HG03108 (cell line): Measurements from ENCODE around the gene APOE.
"Not testable (repeated sequence)": the region's sequence is repeated elsewhere in the genome, so short reads cannot be mapped to it uniquely, and the experiment has no call there.

Experiments used
- ATAC-seq: cut with Tn5 transposase; IDR thresholded peaks from one replicate; pipeline ENCODE4 v1.9.1; 2021; ENCODE audit warnings: moderate library complexity; ENCODE audit not compliant: unreplicated experiment

The APOE gene

DNA sequence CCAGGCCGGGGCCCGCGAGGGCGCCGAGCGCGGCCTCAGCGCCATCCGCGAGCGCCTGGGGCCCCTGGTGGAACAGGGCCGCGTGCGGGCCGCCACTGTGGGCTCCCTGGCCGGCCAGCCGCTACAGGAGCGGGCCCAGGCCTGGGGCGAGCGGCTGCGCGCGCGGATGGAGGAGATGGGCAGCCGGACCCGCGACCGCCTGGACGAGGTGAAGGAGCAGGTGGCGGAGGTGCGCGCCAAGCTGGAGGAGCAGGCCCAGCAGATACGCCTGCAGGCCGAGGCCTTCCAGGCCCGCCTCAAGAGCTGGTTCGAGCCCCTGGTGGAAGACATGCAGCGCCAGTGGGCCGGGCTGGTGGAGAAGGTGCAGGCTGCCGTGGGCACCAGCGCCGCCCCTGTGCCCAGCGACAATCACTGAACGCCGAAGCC lies 3.3 kb downstream of the APOE start:
- no peak for ATAC-seq

GRCh38 chr19:44909775-44910174 lies 4.2 kb downstream of the APOE start:
- no peak for ATAC-seq

DNA sequence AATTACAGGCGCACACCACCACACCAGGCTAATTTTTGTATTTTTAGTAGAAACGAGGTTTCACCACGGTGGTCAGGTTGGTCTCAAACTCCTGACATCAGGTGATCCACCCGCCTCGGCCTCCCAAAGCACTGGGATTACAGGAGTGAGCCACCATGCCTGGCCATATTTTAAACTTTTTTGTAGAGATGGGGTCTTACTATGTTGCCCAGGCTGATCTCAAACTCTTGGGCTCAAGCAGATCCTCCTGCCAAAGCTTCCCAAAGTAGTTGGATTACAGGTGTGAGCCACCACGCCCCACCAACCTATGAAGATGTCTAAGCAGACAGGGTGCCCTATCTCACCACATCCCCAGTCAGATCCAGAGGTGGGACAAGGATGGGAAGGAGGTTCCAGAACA lies 6.3 kb downstream of the APOE start:
- not testable (repeated sequence) for ATAC-seq

DNA sequence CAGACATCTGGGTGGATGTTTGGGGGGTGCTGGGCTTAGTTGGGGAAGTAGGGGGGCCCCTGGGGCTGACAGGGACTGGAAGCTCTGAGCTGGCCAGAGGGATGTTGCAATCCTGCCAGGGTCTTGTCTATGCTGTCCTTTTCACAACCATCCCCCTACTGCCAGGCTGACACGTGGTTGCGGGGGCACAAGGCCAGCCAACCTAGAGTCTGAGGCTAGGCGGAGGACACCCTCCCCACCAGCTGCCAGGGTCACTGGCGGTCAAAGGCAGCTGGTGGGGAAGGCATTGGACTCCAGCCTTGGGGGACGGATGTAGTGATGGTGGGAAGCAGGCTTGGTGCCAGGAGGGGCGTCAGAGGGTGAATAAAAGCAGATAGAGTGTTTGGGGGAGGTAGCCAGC lies 7.3 kb downstream of the APOE start:
- no peak for ATAC-seq

DNA sequence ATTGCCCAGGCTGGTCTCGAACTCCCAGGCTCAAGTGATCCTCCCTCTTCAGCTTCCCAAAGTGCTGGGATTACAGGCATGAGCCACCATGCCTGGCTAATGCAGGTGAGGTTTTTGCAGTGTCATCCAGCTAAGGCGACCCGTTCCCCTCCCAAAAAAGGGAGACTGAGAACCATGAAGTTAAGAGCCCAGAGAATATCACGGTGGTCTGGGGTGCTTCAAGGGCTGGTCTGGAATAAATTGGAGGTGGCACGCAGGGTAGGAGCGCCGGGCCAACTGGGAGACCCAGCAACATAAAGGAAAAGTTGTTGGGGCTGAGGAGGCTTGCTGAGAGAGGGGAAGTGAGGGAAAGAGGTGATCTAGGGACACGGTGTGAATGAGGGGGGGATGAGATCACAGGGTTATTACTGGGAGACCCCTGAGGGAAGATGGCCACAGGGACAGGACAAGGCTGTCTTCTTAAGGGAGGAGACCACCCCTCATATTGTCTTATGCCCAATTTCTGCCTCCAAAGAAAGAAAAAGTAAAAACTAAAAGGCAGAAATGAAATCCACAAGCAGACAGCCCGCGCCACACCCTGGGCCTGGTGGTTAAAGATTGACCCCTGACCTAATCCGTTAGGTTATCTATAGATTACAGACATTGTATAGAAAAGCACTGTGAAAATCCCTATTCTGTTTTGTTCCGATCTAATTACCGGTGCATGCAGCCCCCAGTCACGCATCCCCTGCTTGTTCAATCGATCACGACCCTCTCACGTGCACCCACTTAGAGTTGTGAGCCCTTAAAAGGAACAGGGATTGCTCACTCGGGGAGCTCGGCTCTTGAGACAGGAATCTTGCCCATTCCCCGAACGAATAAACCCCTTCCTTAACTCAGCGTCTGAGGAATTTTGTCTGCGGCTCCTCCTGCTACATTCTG lies 8.2 kb downstream of the APOE start:
- not testable (repeated sequence) for ATAC-seq

DNA sequence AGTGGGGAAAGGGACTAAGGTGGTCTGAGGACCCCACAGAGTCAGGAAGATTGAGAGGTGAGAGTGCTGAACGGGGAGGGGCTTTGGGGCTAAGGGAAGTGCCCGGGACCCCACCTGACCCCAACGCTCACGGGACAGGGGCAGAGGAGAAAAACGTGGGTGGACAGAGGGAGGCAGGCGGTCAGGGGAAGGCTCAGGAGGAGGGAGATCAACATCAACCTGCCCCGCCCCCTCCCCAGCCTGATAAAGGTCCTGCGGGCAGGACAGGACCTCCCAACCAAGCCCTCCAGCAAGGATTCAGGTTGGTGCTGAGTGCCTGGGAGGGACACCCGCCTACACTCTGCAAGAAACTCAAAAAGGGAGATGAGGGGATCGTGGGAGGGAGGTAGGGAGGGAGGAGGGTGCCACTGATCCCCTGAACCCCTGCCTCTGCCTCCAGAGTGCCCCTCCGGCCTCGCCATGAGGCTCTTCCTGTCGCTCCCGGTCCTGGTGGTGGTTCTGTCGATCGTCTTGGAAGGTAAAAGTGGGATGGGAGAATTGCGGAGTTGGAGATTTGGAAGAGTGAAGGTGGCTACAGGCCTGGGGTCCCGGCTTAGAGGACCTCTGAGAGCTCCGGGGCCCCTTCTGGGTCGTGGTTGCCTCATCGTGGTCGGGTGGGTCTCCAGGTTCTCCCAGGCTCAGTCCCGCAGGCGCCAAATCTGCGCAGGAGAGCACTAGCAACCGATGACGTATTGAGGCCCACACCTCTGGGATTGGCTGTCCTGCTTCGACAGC lies 9.0 kb downstream of the APOE start, which contains the start of gene APOC1:
Gene APOC1 (plus strand): TSS at position 176 of the 774 bp plus-strand sequence. CDS start 284 bp downstream, at position 460.
- ATAC-seq, result peak; percentile 94

DNA sequence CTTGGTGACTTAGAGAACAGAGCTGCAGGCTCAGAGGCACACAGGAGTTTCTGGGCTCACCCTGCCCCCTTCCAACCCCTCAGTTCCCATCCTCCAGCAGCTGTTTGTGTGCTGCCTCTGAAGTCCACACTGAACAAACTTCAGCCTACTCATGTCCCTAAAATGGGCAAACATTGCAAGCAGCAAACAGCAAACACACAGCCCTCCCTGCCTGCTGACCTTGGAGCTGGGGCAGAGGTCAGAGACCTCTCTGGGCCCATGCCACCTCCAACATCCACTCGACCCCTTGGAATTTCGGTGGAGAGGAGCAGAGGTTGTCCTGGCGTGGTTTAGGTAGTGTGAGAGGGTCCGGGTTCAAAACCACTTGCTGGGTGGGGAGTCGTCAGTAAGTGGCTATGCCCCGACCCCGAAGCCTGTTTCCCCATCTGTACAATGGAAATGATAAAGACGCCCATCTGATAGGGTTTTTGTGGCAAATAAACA lies 18.7 kb downstream of the APOE start:
- ATAC-seq, result no peak

GRCh38 chr19:44925114-44925891 lies 19.7 kb downstream of the APOE start:
- ATAC-seq, result no peak

DNA sequence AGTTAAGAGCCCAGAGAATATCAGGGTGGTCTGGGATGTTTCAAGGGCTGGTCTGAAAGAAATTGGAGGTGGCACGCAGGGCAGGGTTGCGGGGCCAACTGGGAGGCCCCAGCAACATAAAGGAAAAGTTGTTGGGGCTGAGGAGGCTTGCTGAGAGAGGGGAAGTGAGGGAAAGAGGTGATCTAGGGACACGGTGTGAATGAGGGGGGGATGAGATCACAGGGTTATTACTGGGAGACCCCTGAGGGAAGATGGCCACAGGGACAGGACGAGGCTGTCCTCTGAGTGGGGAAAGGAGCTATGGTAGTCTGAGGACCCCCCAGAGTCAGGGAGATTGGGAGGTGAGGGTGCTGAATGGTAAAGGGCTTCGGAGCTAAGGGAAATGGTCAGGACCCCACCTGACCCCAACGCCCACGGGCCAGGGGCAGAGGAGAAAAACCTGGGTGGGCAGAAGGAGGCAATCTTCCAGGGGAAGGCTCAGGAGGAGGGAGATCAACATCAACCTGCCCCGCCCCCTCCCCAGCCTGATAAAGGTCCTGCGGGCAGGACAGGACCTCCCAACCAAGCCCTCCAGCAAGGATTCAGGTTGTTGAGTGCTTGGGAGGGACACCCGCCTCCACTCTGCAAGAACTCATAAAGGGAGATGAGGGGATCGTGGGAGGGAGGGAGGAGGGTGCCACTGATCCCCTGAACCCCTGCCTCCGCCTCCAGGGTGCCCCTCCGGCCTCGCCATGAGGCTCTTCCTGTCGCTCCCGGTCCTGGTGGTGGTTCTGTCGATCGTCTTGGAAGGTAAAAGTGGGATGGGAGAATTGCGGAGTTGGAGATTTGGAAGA lies 20.9 kb downstream of the APOE start:
- ATAC-seq, result not testable (repeated sequence)

GRCh38 chr19:44927746-44928145 lies 22.1 kb downstream of the APOE start:
- no peak for ATAC-seq

- no peak for ATAC-seq
Observed at GRCh38 chr19:44930088-44930487, 24.5 kb downstream of the APOE start.

DNA sequence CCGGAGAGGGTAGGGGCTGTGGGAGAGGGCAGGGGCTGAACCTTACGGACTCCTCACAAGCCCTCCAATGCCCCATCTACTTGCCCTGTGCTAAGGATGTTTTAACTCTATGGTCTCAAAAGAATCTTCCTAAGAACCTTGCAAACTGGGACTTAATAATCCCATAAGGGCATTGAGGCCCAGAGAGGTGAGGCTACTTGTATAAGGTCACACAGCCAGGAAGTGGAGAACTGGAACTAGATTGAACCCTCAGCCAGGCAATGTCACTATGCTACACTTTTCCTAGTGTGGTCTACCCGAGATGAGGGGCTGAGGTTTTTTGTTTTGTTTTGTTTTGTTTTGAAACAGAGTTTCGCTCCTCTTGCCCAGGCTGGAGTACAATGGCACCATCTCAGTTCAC lies 25.9 kb downstream of the APOE start:
- no peak for ATAC-seq

DNA sequence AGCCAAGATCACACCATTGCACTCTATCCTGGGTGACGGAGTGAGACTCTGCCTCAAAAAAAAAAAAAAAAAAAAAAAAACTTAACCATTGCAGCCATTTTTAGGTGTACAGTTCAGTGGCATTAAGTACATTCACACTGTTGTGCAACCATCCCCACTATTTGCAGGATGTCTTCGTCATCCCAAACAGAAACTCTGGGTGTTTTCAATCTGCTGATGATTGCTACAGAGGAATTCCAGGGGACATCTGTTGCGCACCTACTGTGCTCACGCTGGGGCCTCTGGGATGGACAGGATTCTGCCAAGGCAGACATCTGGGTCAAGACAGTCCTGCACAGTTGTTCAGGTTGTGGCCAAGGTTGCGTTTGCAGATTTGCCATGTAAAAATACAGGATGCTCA lies 34.1 kb downstream of the APOE start:
- ATAC-seq, result no peak

DNA sequence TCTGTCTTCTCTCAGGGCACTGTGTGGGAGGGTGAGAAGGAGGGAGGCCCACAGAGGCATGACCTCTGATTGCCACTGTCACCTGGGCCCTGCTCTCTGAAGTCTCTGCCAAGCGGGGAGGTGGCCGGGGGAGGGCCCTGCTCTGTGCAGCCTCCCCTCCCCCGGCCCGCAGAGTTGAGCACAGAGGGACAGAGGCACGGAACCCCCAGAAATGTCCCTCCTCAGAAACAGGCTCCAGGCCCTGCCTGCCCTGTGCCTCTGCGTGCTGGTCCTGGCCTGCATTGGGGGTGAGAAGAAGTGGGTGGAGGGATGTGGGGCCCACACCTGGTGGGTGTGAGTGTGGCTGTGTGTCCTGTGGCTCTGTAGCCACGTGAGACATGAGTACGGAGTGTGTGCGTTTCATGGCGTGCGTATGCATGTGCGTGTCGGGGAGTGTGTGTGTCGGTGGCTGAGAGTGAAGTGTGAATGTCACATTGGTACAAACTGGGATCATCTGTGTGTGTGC lies 36.5 kb downstream of the APOE start, which contains the start of gene APOC4:
Gene APOC4 (plus strand): TSS at position 171 of the 505 bp plus-strand sequence. CDS start 41 bp downstream, at position 212.
- ATAC-seq, result no peak

DNA sequence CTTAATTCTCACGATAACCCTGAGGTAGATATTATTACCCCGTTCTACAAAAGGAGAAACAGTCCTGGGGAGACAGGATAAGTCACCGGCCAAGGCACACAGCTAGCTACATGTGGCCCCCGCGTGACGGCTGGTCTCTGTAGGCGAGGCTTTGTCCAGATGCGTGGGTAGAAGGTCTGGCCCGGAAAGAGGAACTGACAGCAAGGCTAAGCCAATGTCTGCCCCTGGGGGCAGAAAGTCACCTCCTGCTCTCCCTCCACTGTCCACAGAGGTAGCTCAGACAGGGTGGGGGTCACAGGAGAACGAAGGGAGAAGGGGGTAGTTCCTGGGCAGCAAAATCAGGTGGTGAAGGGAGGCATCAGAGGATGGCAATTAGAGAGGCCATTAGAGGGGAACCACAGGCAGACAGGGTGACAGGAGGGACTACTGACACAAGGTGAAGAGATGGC lies 38.2 kb downstream of the APOE start:
- no peak for ATAC-seq

GRCh38 chr19:44947041-44947581 lies 41.5 kb downstream of the APOE start:
- ATAC-seq, result no peak

GRCh38 chr19:44948237-44948636 lies 42.6 kb downstream of the APOE start:
- ATAC-seq, result no peak

DNA sequence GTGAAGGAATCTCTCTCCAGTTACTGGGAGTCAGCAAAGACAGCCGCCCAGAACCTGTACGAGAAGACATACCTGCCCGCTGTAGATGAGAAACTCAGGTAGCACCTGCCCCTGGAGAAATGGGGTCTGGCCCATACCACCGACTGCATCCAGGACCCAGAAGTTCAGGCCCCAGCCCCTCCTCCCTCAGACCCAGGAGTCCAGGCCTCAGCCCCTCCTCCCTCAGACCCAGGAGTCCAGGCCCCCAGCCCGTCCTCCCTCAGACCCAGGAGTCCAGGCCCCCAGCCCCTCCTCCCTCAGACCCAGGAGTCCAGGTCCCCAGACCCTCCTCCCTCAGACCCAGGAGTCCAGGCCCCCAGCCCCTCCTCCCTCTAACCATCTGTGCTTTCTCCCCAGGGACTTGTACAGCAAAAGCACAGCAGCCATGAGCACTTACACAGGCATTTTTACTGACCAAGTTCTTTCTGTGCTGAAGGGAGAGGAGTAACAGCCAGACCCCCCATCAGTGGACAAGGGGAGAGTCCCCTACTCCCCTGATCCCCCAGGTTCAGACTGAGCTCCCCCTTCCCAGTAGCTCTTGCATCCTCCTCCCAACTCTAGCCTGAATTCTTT lies 43.3 kb downstream of the APOE start:
- ATAC-seq, result no peak

DNA sequence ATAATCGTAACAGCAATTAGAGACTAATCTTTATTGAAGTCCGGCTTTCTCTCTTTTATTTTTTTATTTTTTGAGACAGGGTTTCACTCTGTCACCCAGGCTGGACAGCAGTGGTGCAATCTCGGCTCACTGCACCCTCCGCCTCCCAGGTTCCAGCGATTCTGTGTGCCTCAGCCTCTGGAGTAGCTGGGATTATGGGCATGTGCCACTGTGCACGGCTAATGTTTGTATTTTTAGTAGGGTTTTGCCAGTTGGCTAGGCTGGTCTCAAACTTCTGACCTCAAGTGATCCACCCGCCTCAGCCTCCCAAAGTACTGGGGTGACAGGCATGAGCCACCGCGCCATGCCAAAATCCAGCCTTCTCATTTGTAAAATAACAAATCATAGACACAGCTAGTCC lies 44.0 kb downstream of the APOE start:
- no peak for ATAC-seq
